Stimulated activated CD4-positive, alpha-beta T cell treated with anti-CD3 and anti-CD28 coated beads, TNF-alpha, amount 100 ng/mL, for 48 hours (primary cell): ENCODE measurements around the gene SREK1IP1.
"Not testable (repeated sequence)": the region's sequence is repeated elsewhere in the genome, so short reads cannot be mapped to it uniquely, and the experiment has no call there.

ENCODE experiments used
- DNase-seq, 3 donors: peaks; one replicate each; pipeline ENCODE4 v3.0.0-alpha.2; 2020; ENCODE audit warnings: low read depth in 3 of 3

Gene SREK1IP1

GRCh38 chr5:64765804-64766504 is 2.5 kb downstream of the SREK1IP1 start:
- DNase-seq, result no peak

GRCh38 chr5:64763948-64764503 is 4.5 kb downstream of the SREK1IP1 start:
- DNase-seq, result no peak

- DNase-seq, result no peak
Observed at GRCh38 chr5:64759960-64760660, 8.4 kb downstream of the SREK1IP1 start.

- no peak for DNase-seq
Observed at GRCh38 chr5:64758901-64759300, 9.6 kb downstream of the SREK1IP1 start.

- no peak for DNase-seq
Observed at GRCh38 chr5:64754066-64754465, 14.4 kb downstream of the SREK1IP1 start.

- DNase-seq, result no peak
Observed at GRCh38 chr5:64749385-64749784, 19.1 kb downstream of the SREK1IP1 start.

GRCh38 chr5:64746446-64746845 is 22.0 kb downstream of the SREK1IP1 start:
- no peak for DNase-seq

GRCh38 chr5:64744914-64745313 is 23.6 kb downstream of the SREK1IP1 start:
- DNase-seq, result no peak

- no peak for DNase-seq
Observed at GRCh38 chr5:64742821-64743220, 25.7 kb downstream of the SREK1IP1 start.

- DNase-seq, result no peak
Observed at GRCh38 chr5:64742411-64742810, 26.1 kb downstream of the SREK1IP1 start.

GRCh38 chr5:64727150-64727549 is 41.3 kb downstream of the SREK1IP1 start:
- no peak for DNase-seq

- no peak for DNase-seq
Observed at GRCh38 chr5:64722588-64722987, 45.9 kb downstream of the SREK1IP1 start.

GRCh38 chr5:64714495-64714894 is 54.0 kb downstream of the SREK1IP1 start:
- DNase-seq, result not testable (repeated sequence)

- no peak for DNase-seq
Observed at GRCh38 chr5:64707191-64707590, 61.3 kb downstream of the SREK1IP1 start.

GRCh38 chr5:64706074-64706473 is 62.4 kb downstream of the SREK1IP1 start:
- not testable (repeated sequence) for DNase-seq

GRCh38 chr5:64700765-64701164 is 67.7 kb downstream of the SREK1IP1 start:
- DNase-seq, result no peak

GRCh38 chr5:64696414-64696813 is 72.1 kb downstream of the SREK1IP1 start:
- DNase-seq, result not testable (repeated sequence)

GRCh38 chr5:64693636-64694035 is 74.9 kb downstream of the SREK1IP1 start:
- DNase-seq, result no peak

GRCh38 chr5:64691291-64691690 is 77.2 kb downstream of the SREK1IP1 start:
- no peak for DNase-seq

GRCh38 chr5:64690417-64691151 is 77.9 kb downstream of the SREK1IP1 start, which contains the start of gene SHISAL2B:
SHISAL2B (plus strand) TSS chr5:64690503; CDS start chr5:64690624, 121 bp downstream.
- no peak for DNase-seq

- DNase-seq, result no peak
Observed at GRCh38 chr5:64690104-64690416, 78.4 kb downstream of the SREK1IP1 start.

- DNase-seq, result no peak
Observed at GRCh38 chr5:64688965-64689364, 79.5 kb downstream of the SREK1IP1 start.
